ENCODE results near the gene CAPZA1. TPM values are rescaled to one million over a fixed set of nuclear protein-coding genes. Genes with fewer than 3 reads are reported as not detected.

The CAPZA1 gene
- total RNA-seq, 1 donor from 2014 or later, result 171 TPM

DNA sequence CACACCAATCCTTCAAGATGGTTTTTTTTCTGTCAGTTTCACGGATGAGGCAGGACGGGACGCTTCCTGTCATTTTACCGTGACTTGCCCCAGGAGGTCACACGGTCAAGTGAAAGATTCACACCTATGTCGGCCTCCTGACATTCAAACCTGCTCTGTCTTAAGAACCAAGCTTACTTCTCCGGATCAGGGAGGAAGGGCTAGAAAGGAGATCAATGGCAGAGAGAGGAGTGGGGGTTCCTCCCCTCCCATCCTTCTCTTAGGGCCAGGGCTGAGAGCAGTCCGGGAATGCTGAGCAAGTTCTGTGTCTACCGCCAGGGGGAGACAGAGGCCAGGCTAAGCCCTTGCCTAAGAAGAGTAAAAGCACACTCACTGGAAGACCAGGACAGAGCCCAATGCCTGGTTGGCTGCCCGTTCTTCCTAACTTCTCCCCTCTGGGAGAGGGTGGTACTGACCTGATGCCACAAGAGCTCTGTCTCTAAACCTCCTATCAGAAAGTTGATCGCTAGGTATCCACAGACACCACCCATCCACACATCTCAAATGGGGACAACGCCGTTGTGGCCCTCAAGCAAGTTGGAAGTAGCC is 96.6 kb downstream of the CAPZA1 start:
- peaks cover 5% of the 10 kb centered on the region for H3K27me3 ChIP-seq (ENCODE audit: insufficient read depth, low read length)
- H3K27ac Mint-ChIP-seq (ENCODE audit: unreplicated experiment), result peak overlapping the region; percentile 72

DNA sequence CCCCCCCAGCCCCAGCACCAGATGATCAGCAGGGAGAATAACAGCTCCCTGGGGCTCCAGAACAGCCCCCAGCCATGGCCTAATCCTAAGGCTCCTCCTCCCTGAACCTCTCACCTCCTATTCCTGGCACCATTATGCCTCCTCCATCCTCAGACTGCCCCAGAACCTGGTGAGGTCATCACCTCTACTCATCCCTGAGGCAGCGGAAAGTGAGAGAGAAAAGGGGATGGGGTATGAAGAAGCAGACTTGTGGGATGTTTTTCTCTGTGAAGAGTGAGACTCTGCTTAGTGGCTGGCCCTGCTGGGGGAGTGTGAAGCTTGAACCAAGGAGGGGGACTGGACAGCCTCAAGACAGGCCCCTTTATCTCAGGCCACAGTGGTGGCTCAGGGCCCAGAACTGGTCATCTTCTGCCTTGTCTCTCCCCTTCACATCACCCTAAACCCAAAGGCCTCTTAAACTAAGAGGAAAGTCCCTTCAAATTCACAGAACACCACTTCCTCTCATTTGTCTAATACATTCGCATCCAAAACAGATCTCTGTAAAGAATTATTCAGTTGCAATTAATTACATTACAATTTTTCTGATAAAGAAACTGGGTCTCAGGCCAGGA is 97.7 kb downstream of the CAPZA1 start:
- H3K79me2 ChIP-seq (ENCODE audit: insufficient read depth, low read length), result no peaks in the 10 kb centered on the region
- Mint-ChIP-seq H3K36me3 (ENCODE audit: low read depth, unreplicated experiment) (peaks cover 2% of the 10 kb centered on the region), H3K4me3 (ENCODE audit: unreplicated experiment) (peak overlapping the region; percentile 14), H3K27me3 (ENCODE audit: low read depth, unreplicated experiment) (peaks cover 18% of the 10 kb centered on the region), H3K9me3 (ENCODE audit: unreplicated experiment) (no peaks in the 10 kb centered on the region), H3K4me1 (ENCODE audit: low read depth, unreplicated experiment) (peaks cover 13% of the 10 kb centered on the region), H3K27ac (ENCODE audit: unreplicated experiment) (no peak overlapping the region)
- peaks cover 4% of the 10 kb centered on the region for H3K27me3 ChIP-seq (ENCODE audit: insufficient read depth, low read length)
- no peaks in the 10 kb centered on the region for H3K36me3 ChIP-seq (ENCODE audit: insufficient read depth, low read length)
- TF ChIP-seq, protein P1, sequence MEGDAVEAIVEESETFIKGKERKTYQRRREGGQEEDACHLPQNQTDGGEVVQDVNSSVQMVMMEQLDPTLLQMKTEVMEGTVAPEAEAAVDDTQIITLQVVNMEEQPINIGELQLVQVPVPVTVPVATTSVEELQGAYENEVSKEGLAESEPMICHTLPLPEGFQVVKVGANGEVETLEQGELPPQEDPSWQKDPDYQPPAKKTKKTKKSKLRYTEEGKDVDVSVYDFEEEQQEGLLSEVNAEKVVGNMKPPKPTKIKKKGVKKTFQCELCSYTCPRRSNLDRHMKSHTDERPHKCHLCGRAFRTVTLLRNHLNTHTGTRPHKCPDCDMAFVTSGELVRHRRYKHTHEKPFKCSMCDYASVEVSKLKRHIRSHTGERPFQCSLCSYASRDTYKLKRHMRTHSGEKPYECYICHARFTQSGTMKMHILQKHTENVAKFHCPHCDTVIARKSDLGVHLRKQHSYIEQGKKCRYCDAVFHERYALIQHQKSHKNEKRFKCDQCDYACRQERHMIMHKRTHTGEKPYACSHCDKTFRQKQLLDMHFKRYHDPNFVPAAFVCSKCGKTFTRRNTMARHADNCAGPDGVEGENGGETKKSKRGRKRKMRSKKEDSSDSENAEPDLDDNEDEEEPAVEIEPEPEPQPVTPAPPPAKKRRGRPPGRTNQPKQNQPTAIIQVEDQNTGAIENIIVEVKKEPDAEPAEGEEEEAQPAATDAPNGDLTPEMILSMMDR (IDR thresholded peaks at IDR 0.05; ENCODE audit: insufficient read depth, low read depth, low read length), result no peak
- no peak for TF ChIP-seq EZH2 (IDR thresholded peaks at IDR 0.05; ENCODE audit: insufficient read depth, low read length)
- no peak overlapping the region for H3K27ac ChIP-seq (ENCODE audit: low read depth, low read length)
- no peak overlapping the region for H3K4me2 ChIP-seq (ENCODE audit: low read length)
- no peak overlapping the region for H3K4me3 ChIP-seq (ENCODE audit: insufficient read depth, low read depth, low read length)
- no peaks in the 10 kb centered on the region for H4K20me1 ChIP-seq (ENCODE audit: insufficient read depth, low read length)
- no peak for FAIRE-seq
- H3K9me3 ChIP-seq (ENCODE audit: insufficient read depth, low read depth, low read length), result no peaks in the 10 kb centered on the region
- peaks cover 26% of the 10 kb centered on the region for H3K4me1 ChIP-seq (ENCODE audit: insufficient read depth, low read length)
- no peak overlapping the region for H2AFZ ChIP-seq (ENCODE audit: low read depth, low read length)
- DNase-seq (ENCODE audit: low read depth), result no peak
- H3K9ac ChIP-seq (ENCODE audit: low read length), result no peak overlapping the region

More for the DNA sequence above, 96.6 kb downstream of the CAPZA1 start:
- peak overlapping the region; percentile 79 for H2AFZ ChIP-seq (ENCODE audit: low read depth, low read length)
- H4K20me1 ChIP-seq (ENCODE audit: insufficient read depth, low read length), result no peaks in the 10 kb centered on the region
- H3K4me1 ChIP-seq (ENCODE audit: insufficient read depth, low read length), result peaks cover 26% of the 10 kb centered on the region
- FAIRE-seq (no peak), DNase-seq (ENCODE audit: low read depth) (peak; percentile 67)
- TF ChIP-seq EZH2 (IDR thresholded peaks at IDR 0.05; ENCODE audit: insufficient read depth, low read length), result no peak
- TF ChIP-seq, protein P1 (IDR thresholded peaks at IDR 0.05; ENCODE audit: insufficient read depth, low read depth, low read length), result peak; percentile 98
- H3K27ac ChIP-seq (ENCODE audit: low read depth, low read length), result no peak overlapping the region
- Mint-ChIP-seq H3K9me3 (ENCODE audit: unreplicated experiment) (no peaks in the 10 kb centered on the region), H3K27me3 (ENCODE audit: low read depth, unreplicated experiment) (peaks cover 21% of the 10 kb centered on the region), H3K4me1 (ENCODE audit: low read depth, unreplicated experiment) (peaks cover 11% of the 10 kb centered on the region), H3K4me3 (ENCODE audit: unreplicated experiment) (peak overlapping the region; percentile 86), H3K36me3 (ENCODE audit: low read depth, unreplicated experiment) (peaks cover 5% of the 10 kb centered on the region)
- peak overlapping the region; percentile 90 for H3K4me2 ChIP-seq (ENCODE audit: low read length)
- no peaks in the 10 kb centered on the region for H3K79me2 ChIP-seq (ENCODE audit: insufficient read depth, low read length)
- H3K9ac ChIP-seq (ENCODE audit: low read length), result peak overlapping the region; percentile 59
- no peaks in the 10 kb centered on the region for H3K36me3 ChIP-seq (ENCODE audit: insufficient read depth, low read length)
- no peaks in the 10 kb centered on the region for H3K9me3 ChIP-seq (ENCODE audit: insufficient read depth, low read depth, low read length)
- H3K4me3 ChIP-seq (ENCODE audit: insufficient read depth, low read depth, low read length), result peak overlapping the region; percentile 59
